A673 (cell line): ENCODE results near the gene FRS2. TPM values are rescaled to one million over a fixed set of nuclear protein-coding genes. Genes with fewer than 3 reads are reported as not detected.

Experiments
- BruUV-seq: library from RNA; stranded (reverse); fragments of 400-500 nt; replicated peaks from 2 replicates; lab custom pipeline; 2021; lab: Mats Ljungman, UMichigan
- CTCF ChIA-PET: fragments of 300-600 bp; sonication (Branson Sonifier 250); formaldehyde crosslinking; loops from one replicate; lab custom pipeline; 2022; ENCODE audit warnings: antibody characterized with exemption; lab: Charles Lee
- POLR2A ChIA-PET: fragments of 300-600 bp; sonication (Branson Sonifier 250); formaldehyde crosslinking; loops from one replicate; lab custom pipeline; 2022; ENCODE audit warnings: antibody characterized with exemption; ENCODE audit not compliant: low non-redundant PET; lab: Charles Lee
- DNase-seq: peaks from one replicate; pipeline ENCODE4 v3.0.0-alpha.2; 2015; ENCODE audit warnings: low spot score
- H3K27ac ChIP-seq: fragments of 200-600 bp; sonication (generic); 2 replicates; pipeline ENCODE4 v1.5.1; 2016; ENCODE audit warnings: mixed run types, low read depth, mild to moderate bottlenecking, mixed read lengths, antibody characterized with exemption, low read length; ENCODE audit not compliant: poor library complexity, severe bottlenecking
- H3K27me3 ChIP-seq: fragments of 200-600 bp; sonication (generic); replicated peaks from 2 replicates; pipeline ENCODE4 v1.6.1; 2017; ENCODE audit warnings: mixed run types, low read depth, mild to moderate bottlenecking, mixed read lengths, antibody characterized with exemption, low read length; ENCODE audit not compliant: insufficient read depth, poor library complexity
- H3K36me3 ChIP-seq: fragments of 200-600 bp; sonication (generic); 2 replicates; pipeline ENCODE4 v1.6.1; 2016; ENCODE audit warnings: mixed run types, mild to moderate bottlenecking, mixed read lengths, antibody characterized with exemption, low read length; ENCODE audit not compliant: insufficient read depth, poor library complexity, severe bottlenecking
- H3K4me1 ChIP-seq: fragments of 200-600 bp; sonication (generic); 2 replicates; pipeline ENCODE4 v1.6.1; 2017; ENCODE audit warnings: mixed run types, mild to moderate bottlenecking, mixed read lengths, antibody characterized with exemption, low read length; ENCODE audit not compliant: insufficient read depth, poor library complexity, severe bottlenecking
- H3K4me3 ChIP-seq: fragments of 200-600 bp; sonication (generic); 2 replicates; pipeline ENCODE4 v1.5.1; 2016; ENCODE audit warnings: low read depth, mixed run types, mild to moderate bottlenecking, mixed read lengths, low read length; ENCODE audit not compliant: poor library complexity, severe bottlenecking
- H3K9me3 ChIP-seq: fragments of 200-600 bp; sonication (generic); 2 replicates; pipeline ENCODE4 v1.6.1; 2016; ENCODE audit warnings: mixed run types, low read depth, mild to moderate bottlenecking, mixed read lengths, antibody characterized with exemption, low read length; ENCODE audit not compliant: poor library complexity, severe bottlenecking
- CTCF ChIP-seq: fragments of 300-800, 200-600 bp; sonication (generic); conservative IDR thresholded peaks from 2 replicates; pipeline ENCODE4 v1.5.1; 2017; ENCODE audit warnings: low read depth, mild to moderate bottlenecking, antibody characterized with exemption, low read length, moderate library complexity, mixed read lengths
- EZH2 ChIP-seq: fragments of 200-600 bp; sonication (generic); IDR thresholded peaks from 2 replicates; pipeline ENCODE4 v1.6.1; 2017; ENCODE audit warnings: borderline replicate concordance, low read depth, mild to moderate bottlenecking, mixed read lengths, antibody characterized with exemption, low read length; ENCODE audit not compliant: poor library complexity, severe bottlenecking
- intact Hi-C: fragments of 100-400 bp; cut with micrococcal nuclease; formaldehyde crosslinking; loops from one replicate; pipeline ENCODE4 v1.10.0; 2022; ENCODE audit not compliant: unreplicated experiment
- total RNA-seq: library from RNA; stranded (reverse); gene quantifications from 2 replicates; pipeline ENCODE4 v1.2.3, GENCODE V29; 2021

FRS2 gene
- total RNA-seq, 1 experiment from 2014 or later = 34.5 TPM

- Histone ChIP-seq H3K27ac (no peak overlapping the region), H3K4me3 (no peak overlapping the region), H3K9me3 (no peaks in the 10 kb centered on the region), H3K4me1 (no peaks in the 10 kb centered on the region), H3K27me3 (no peaks in the 10 kb centered on the region), H3K36me3 (no peaks in the 10 kb centered on the region)
- intact Hi-C loops = no loop called here
- ChIA-PET CTCF (no interaction called here), POLR2A (no interaction called here)
- BruUV-seq = no TSS peak
- DNase-seq = no peak
- TF ChIP-seq EZH2 (no peak), CTCF (no peak)
These were observed 29.3 kb upstream of the FRS2 start for GRCh38 chr12:69440886-69441285.

- Histone ChIP-seq H3K36me3 (no peaks in the 10 kb centered on the region), H3K27ac (no peak overlapping the region), H3K27me3 (no peaks in the 10 kb centered on the region), H3K9me3 (no peaks in the 10 kb centered on the region), H3K4me3 (no peak overlapping the region), H3K4me1 (no peaks in the 10 kb centered on the region)
- ChIA-PET POLR2A (interaction anchor here (0.7 kb wide), 1 partner anchor 35 kb away, joined by 5 read pairs; no protein-coding TSS in a partner anchor), CTCF (no interaction called here)
- TF ChIP-seq CTCF = no peak
- TF ChIP-seq EZH2 = no peak
- intact Hi-C loops = no loop called here
- no TSS peak for BruUV-seq
- DNase-seq = no peak
These were observed 27.3 kb upstream of the FRS2 start for GRCh38 chr12:69442894-69443293.

- H3K27ac ChIP-seq = no peak overlapping the region
- intact Hi-C loops = no loop called here
- ChIA-PET CTCF (no interaction called here), POLR2A (no interaction called here)
- no peaks in the 10 kb centered on the region for H3K4me1 ChIP-seq
- H3K27me3 ChIP-seq = no peaks in the 10 kb centered on the region
- no TSS peak for BruUV-seq
- H3K4me3 ChIP-seq = no peak overlapping the region
- no peaks in the 10 kb centered on the region for H3K36me3 ChIP-seq
- DNase-seq = no peak
- no peaks in the 10 kb centered on the region for H3K9me3 ChIP-seq
- TF ChIP-seq EZH2 (no peak), CTCF (no peak)
These were observed 26.3 kb upstream of the FRS2 start for GRCh38 chr12:69443916-69444315.
